ENCODE results near the gene TCTN3. TPM values are rescaled to one million over a fixed set of nuclear protein-coding genes. Genes with fewer than 3 reads are reported as not detected.
A peak's percentile ranks its signal among the peaks of the same experiment; 100 is the strongest.

TCTN3 gene
- total and polyA plus RNA-seq, 2 of the 13 experiments (the other 11 are each of a cell fraction or from before 2014, with no cell fraction given): 53.3 to 60.0 TPM

DNA sequence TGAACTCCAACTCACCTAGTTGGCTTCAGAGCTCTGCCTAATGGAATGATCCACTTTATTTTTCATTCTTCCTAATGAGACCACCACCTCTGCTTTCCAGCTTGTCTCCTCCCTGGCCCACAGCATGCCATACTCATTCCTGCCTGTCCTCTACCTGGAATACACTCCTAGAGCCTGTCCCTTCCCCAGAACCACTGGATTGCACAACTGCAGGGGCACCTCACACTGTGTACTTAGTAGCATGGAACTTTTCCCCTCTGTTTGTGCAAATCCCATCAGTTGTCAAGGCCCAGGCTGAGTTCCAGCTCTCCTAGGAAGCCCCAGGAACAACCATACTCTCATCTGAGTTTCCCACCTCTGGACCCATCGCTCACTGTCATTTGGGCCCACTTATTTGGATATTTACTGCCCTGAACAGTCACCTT, 52.8 kb downstream of the TCTN3 start (continued):
- TF ChIP-seq FOXA3 (CRISPR knock-in tag; IDR thresholded peaks at IDR 0.05): peak; percentile 85
- TF ChIP-seq, protein P1, sequence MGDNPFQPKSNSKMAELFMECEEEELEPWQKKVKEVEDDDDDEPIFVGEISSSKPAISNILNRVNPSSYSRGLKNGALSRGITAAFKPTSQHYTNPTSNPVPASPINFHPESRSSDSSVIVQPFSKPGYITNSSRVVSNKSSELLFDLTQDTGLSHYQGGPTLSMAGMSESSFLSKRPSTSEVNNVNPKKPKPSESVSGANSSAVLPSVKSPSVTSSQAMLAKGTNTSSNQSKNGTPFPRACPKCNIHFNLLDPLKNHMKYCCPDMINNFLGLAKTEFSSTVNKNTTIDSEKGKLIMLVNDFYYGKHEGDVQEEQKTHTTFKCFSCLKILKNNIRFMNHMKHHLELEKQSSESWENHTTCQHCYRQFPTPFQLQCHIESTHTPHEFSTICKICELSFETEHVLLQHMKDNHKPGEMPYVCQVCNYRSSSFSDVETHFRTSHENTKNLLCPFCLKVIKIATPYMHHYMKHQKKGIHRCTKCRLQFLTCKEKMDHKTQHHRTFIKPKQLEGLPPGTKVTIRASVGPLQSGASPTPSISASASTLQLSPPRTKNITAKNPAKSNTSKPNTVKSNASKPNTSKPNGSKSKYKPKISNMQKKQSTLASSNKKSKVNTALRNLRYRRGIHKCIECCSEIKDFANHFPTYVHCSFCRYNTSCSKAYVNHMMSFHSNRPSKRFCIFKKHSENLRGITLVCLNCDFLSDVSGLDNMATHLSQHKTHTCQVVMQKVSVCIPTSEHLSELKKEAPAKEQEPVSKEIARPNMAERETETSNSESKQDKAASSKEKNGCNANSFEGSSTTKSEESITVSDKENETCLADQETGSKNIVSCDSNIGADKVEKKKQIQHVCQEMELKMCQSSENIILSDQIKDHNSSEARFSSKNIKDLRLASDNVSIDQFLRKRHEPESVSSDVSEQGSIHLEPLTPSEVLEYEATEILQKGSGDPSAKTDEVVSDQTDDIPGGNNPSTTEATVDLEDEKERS (CRISPR knock-in tag; IDR thresholded peaks at IDR 0.05): 0 out of 2 replicates have a peak, but pooled peaks have one; percentile 70
- TF ChIP-seq AKAP8 (CRISPR knock-in tag; IDR thresholded peaks at IDR 0.05): peak; percentile 53; the same call in 1 of the 2 replicates
- peak; percentile 76; the same call in 1 of the 2 replicates for TF ChIP-seq ZFX (CRISPR knock-in tag; IDR thresholded peaks at IDR 0.05; ENCODE audit: low read depth)
- TF ChIP-seq, protein P2, sequence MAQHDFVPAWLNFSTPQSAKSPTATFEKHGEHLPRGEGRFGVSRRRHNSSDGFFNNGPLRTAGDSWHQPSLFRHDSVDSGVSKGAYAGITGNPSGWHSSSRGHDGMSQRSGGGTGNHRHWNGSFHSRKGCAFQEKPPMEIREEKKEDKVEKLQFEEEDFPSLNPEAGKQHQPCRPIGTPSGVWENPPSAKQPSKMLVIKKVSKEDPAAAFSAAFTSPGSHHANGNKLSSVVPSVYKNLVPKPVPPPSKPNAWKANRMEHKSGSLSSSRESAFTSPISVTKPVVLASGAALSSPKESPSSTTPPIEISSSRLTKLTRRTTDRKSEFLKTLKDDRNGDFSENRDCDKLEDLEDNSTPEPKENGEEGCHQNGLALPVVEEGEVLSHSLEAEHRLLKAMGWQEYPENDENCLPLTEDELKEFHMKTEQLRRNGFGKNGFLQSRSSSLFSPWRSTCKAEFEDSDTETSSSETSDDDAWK (CRISPR knock-in tag; IDR thresholded peaks at IDR 0.05): no peak
- 0 out of 2 replicates have a peak, but pooled peaks have one; percentile 17 for TF ChIP-seq ZNF12 (CRISPR knock-in tag; IDR thresholded peaks at IDR 0.05)
- no peak for TF ChIP-seq TRIM24 (CRISPR knock-in tag; IDR thresholded peaks at IDR 0.05)
- no peak for TF ChIP-seq POLR2G (IDR thresholded peaks at IDR 0.05; ENCODE audit: low read depth, low read length)
- TF ChIP-seq ARHGAP35 (CRISPR knock-in tag; IDR thresholded peaks at IDR 0.05; ENCODE audit: borderline replicate concordance): no peak
- TF ChIP-seq, protein P3, sequence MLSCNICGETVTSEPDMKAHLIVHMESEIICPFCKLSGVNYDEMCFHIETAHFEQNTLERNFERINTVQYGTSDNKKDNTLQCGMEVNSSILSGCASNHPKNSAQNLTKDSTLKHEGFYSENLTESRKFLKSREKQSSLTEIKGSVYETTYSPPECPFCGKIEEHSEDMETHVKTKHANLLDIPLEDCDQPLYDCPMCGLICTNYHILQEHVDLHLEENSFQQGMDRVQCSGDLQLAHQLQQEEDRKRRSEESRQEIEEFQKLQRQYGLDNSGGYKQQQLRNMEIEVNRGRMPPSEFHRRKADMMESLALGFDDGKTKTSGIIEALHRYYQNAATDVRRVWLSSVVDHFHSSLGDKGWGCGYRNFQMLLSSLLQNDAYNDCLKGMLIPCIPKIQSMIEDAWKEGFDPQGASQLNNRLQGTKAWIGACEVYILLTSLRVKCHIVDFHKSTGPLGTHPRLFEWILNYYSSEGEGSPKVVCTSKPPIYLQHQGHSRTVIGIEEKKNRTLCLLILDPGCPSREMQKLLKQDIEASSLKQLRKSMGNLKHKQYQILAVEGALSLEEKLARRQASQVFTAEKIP (CRISPR knock-in tag; IDR thresholded peaks at IDR 0.05; ENCODE audit: borderline replicate concordance): no peak
- TF ChIP-seq ZNF121 (CRISPR knock-in tag; IDR thresholded peaks at IDR 0.05): peak; percentile 63
- TF ChIP-seq SOX5 (CRISPR knock-in tag; IDR thresholded peaks at IDR 0.05; ENCODE audit: borderline replicate concordance): no peak; the same call in 1 of the 2 replicates
- TF ChIP-seq NFATC3 (CRISPR knock-in tag; IDR thresholded peaks at IDR 0.05): no peak
- TF ChIP-seq, protein P4, sequence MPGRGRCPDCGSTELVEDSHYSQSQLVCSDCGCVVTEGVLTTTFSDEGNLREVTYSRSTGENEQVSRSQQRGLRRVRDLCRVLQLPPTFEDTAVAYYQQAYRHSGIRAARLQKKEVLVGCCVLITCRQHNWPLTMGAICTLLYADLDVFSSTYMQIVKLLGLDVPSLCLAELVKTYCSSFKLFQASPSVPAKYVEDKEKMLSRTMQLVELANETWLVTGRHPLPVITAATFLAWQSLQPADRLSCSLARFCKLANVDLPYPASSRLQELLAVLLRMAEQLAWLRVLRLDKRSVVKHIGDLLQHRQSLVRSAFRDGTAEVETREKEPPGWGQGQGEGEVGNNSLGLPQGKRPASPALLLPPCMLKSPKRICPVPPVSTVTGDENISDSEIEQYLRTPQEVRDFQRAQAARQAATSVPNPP (CRISPR knock-in tag; IDR thresholded peaks at IDR 0.05): no peak
- TF ChIP-seq ZNF143 (CRISPR knock-in tag; IDR thresholded peaks at IDR 0.05): peak; percentile 35; the same call in 1 of the 2 replicates
- TF ChIP-seq, protein P5, sequence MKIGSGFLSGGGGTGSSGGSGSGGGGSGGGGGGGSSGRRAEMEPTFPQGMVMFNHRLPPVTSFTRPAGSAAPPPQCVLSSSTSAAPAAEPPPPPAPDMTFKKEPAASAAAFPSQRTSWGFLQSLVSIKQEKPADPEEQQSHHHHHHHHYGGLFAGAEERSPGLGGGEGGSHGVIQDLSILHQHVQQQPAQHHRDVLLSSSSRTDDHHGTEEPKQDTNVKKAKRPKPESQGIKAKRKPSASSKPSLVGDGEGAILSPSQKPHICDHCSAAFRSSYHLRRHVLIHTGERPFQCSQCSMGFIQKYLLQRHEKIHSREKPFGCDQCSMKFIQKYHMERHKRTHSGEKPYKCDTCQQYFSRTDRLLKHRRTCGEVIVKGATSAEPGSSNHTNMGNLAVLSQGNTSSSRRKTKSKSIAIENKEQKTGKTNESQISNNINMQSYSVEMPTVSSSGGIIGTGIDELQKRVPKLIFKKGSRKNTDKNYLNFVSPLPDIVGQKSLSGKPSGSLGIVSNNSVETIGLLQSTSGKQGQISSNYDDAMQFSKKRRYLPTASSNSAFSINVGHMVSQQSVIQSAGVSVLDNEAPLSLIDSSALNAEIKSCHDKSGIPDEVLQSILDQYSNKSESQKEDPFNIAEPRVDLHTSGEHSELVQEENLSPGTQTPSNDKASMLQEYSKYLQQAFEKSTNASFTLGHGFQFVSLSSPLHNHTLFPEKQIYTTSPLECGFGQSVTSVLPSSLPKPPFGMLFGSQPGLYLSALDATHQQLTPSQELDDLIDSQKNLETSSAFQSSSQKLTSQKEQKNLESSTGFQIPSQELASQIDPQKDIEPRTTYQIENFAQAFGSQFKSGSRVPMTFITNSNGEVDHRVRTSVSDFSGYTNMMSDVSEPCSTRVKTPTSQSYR (CRISPR knock-in tag; IDR thresholded peaks at IDR 0.05; ENCODE audit: borderline replicate concordance): no peak
- TF ChIP-seq, protein P6, sequence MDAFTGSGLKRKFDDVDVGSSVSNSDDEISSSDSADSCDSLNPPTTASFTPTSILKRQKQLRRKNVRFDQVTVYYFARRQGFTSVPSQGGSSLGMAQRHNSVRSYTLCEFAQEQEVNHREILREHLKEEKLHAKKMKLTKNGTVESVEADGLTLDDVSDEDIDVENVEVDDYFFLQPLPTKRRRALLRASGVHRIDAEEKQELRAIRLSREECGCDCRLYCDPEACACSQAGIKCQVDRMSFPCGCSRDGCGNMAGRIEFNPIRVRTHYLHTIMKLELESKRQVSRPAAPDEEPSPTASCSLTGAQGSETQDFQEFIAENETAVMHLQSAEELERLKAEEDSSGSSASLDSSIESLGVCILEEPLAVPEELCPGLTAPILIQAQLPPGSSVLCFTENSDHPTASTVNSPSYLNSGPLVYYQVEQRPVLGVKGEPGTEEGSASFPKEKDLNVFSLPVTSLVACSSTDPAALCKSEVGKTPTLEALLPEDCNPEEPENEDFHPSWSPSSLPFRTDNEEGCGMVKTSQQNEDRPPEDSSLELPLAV (CRISPR knock-in tag; conservative IDR thresholded peaks at IDR 0.05; ENCODE audit: low read depth): no peak
- no peak for TF ChIP-seq ZNF589 (CRISPR knock-in tag; conservative IDR thresholded peaks at IDR 0.05)

All from HepG2 (cell line).